ENCODE measurements around the gene CABLES1.

Gene CABLES1

GRCh38 chr18:23178661-23179081 lies 43.4 kb downstream of the CABLES1 start:
- DNase-seq = no peak
- peaks cover 8% of the 10 kb centered on the region for H3K4me1 Mint-ChIP-seq
- H3K27me3 Mint-ChIP-seq = peaks cover 14% of the 10 kb centered on the region
- no peaks in the 10 kb centered on the region for H3K9me3 Mint-ChIP-seq
- no peak overlapping the region for H3K4me3 Mint-ChIP-seq
- CTCF ChIA-PET = no interaction called here
- H3K36me3 Mint-ChIP-seq = no peaks in the 10 kb centered on the region
- no peak overlapping the region for H3K27ac Mint-ChIP-seq

- Mint-ChIP-seq H3K27me3 (peaks cover 14% of the 10 kb centered on the region), H3K9me3 (no peaks in the 10 kb centered on the region), H3K4me1 (peaks cover 8% of the 10 kb centered on the region), H3K36me3 (no peaks in the 10 kb centered on the region), H3K4me3 (no peak overlapping the region), H3K27ac (no peak overlapping the region)
- no peak for DNase-seq
- CTCF ChIA-PET = interaction anchor here (0.8 to 2.1 kb wide), 2 partner anchors 48 to 179 kb away, joined by 4 to 6 read pairs; no protein-coding TSS in a partner anchor
Observed at GRCh38 chr18:23179416-23179815, 44.1 kb downstream of the CABLES1 start.

- Mint-ChIP-seq H3K9me3 (no peaks in the 10 kb centered on the region), H3K4me1 (peaks cover 8% of the 10 kb centered on the region), H3K36me3 (no peaks in the 10 kb centered on the region), H3K4me3 (no peak overlapping the region), H3K27me3 (peaks cover 9% of the 10 kb centered on the region), H3K27ac (no peak overlapping the region)
- DNase-seq = no peak
- CTCF ChIA-PET = interaction anchor here (1.0 to 2.1 kb wide), 5 partner anchors 26 to 230 kb away, joined by 3 to 6 read pairs (median 4); partner anchors contain the start of gene CABLES1
Observed at GRCh38 chr18:23181547-23181946, 46.3 kb downstream of the CABLES1 start.

GRCh38 chr18:23182606-23183005 lies 47.3 kb downstream of the CABLES1 start:
- CTCF ChIA-PET = interaction anchor here (1.0 to 1.5 kb wide), 3 partner anchors 41 to 229 kb away, joined by 3 to 4 read pairs (median 4); partner anchors contain the start of gene CABLES1
- H3K4me3 Mint-ChIP-seq = no peak overlapping the region
- H3K27me3 Mint-ChIP-seq = peaks cover 2% of the 10 kb centered on the region
- DNase-seq = no peak
- H3K9me3 Mint-ChIP-seq = no peaks in the 10 kb centered on the region
- H3K36me3 Mint-ChIP-seq = no peaks in the 10 kb centered on the region
- H3K4me1 Mint-ChIP-seq = peaks cover 8% of the 10 kb centered on the region
- no peak overlapping the region for H3K27ac Mint-ChIP-seq

GRCh38 chr18:23183411-23184150 lies 48.3 kb downstream of the CABLES1 start:
- no peak overlapping the region for H3K4me3 Mint-ChIP-seq
- CTCF ChIA-PET = no interaction called here
- no peaks in the 10 kb centered on the region for H3K27me3 Mint-ChIP-seq
- no peaks in the 10 kb centered on the region for H3K36me3 Mint-ChIP-seq
- peaks cover 8% of the 10 kb centered on the region for H3K4me1 Mint-ChIP-seq
- DNase-seq = no peak
- no peaks in the 10 kb centered on the region for H3K9me3 Mint-ChIP-seq
- H3K27ac Mint-ChIP-seq = no peak overlapping the region

GRCh38 chr18:23186781-23187180 lies 51.5 kb downstream of the CABLES1 start:
- H3K4me3 Mint-ChIP-seq = no peak overlapping the region
- peaks cover 2% of the 10 kb centered on the region for H3K4me1 Mint-ChIP-seq
- CTCF ChIA-PET = no interaction called here
- no peak overlapping the region for H3K27ac Mint-ChIP-seq
- DNase-seq = no peak
- no peaks in the 10 kb centered on the region for H3K9me3 Mint-ChIP-seq
- peaks cover 5% of the 10 kb centered on the region for H3K27me3 Mint-ChIP-seq
- H3K36me3 Mint-ChIP-seq = no peaks in the 10 kb centered on the region

- no peak for DNase-seq
- no peak overlapping the region for H3K27ac Mint-ChIP-seq
- H3K9me3 Mint-ChIP-seq = no peaks in the 10 kb centered on the region
- CTCF ChIA-PET = no interaction called here
- peaks cover 11% of the 10 kb centered on the region for H3K4me1 Mint-ChIP-seq
- H3K27me3 Mint-ChIP-seq = peaks cover 5% of the 10 kb centered on the region
- H3K36me3 Mint-ChIP-seq = no peaks in the 10 kb centered on the region
- H3K4me3 Mint-ChIP-seq = no peak overlapping the region
Observed at GRCh38 chr18:23188068-23188760, 52.9 kb downstream of the CABLES1 start.

- no peak overlapping the region for H3K27ac Mint-ChIP-seq
- CTCF ChIA-PET = interaction anchor here (1.3 kb wide), 1 partner anchor 19 kb away, joined by 3 read pairs; no protein-coding TSS in a partner anchor
- H3K4me3 Mint-ChIP-seq = no peak overlapping the region
- DNase-seq = no peak
- H3K9me3 Mint-ChIP-seq = no peaks in the 10 kb centered on the region
- H3K27me3 Mint-ChIP-seq = peaks cover 5% of the 10 kb centered on the region
- no peaks in the 10 kb centered on the region for H3K36me3 Mint-ChIP-seq
- H3K4me1 Mint-ChIP-seq = peaks cover 11% of the 10 kb centered on the region
Observed at GRCh38 chr18:23189099-23189498, 53.8 kb downstream of the CABLES1 start.

GRCh38 chr18:23189768-23190661 lies 54.7 kb downstream of the CABLES1 start:
- H3K27ac Mint-ChIP-seq = no peak overlapping the region
- peaks cover 5% of the 10 kb centered on the region for H3K27me3 Mint-ChIP-seq
- CTCF ChIA-PET = interaction anchor here (1.3 kb wide), 1 partner anchor 18 kb away, joined by 3 read pairs; no protein-coding TSS in a partner anchor
- no peaks in the 10 kb centered on the region for H3K9me3 Mint-ChIP-seq
- H3K36me3 Mint-ChIP-seq = no peaks in the 10 kb centered on the region
- peaks cover 11% of the 10 kb centered on the region for H3K4me1 Mint-ChIP-seq
- no peak for DNase-seq
- H3K4me3 Mint-ChIP-seq = no peak overlapping the region

GRCh38 chr18:23191232-23191631 lies 55.9 kb downstream of the CABLES1 start:
- Mint-ChIP-seq H3K27me3 (peaks cover 8% of the 10 kb centered on the region), H3K9me3 (no peaks in the 10 kb centered on the region), H3K36me3 (no peaks in the 10 kb centered on the region), H3K27ac (no peak overlapping the region), H3K4me3 (no peak overlapping the region), H3K4me1 (peaks cover 11% of the 10 kb centered on the region)
- CTCF ChIA-PET = interaction anchor here (0.6 to 1.3 kb wide), 2 partner anchors 16 to 1083 kb away, joined by 3 to 4 read pairs; no protein-coding TSS in a partner anchor
- DNase-seq = no peak

- DNase-seq = no peak
- H3K27ac Mint-ChIP-seq = no peak overlapping the region
- peaks cover 11% of the 10 kb centered on the region for H3K4me1 Mint-ChIP-seq
- H3K9me3 Mint-ChIP-seq = no peaks in the 10 kb centered on the region
- no peak overlapping the region for H3K4me3 Mint-ChIP-seq
- no peaks in the 10 kb centered on the region for H3K36me3 Mint-ChIP-seq
- H3K27me3 Mint-ChIP-seq = peaks cover 13% of the 10 kb centered on the region
- CTCF ChIA-PET = no interaction called here
Observed at GRCh38 chr18:23193742-23194141, 58.5 kb downstream of the CABLES1 start.

GRCh38 chr18:23194155-23194996 lies 59.1 kb downstream of the CABLES1 start:
- Mint-ChIP-seq H3K4me1 (peaks cover 11% of the 10 kb centered on the region), H3K27ac (no peak overlapping the region), H3K9me3 (no peaks in the 10 kb centered on the region), H3K36me3 (no peaks in the 10 kb centered on the region), H3K4me3 (no peak overlapping the region), H3K27me3 (peaks cover 13% of the 10 kb centered on the region)
- DNase-seq = no peak
- CTCF ChIA-PET = no interaction called here
